Naive B cell (primary cell): ENCODE data around the gene SLC45A3. TPM values are rescaled to one million over a fixed set of nuclear protein-coding genes. Genes with fewer than 3 reads are reported as not detected.
"Not testable (repeated sequence)": the region's sequence is repeated elsewhere in the genome, so short reads cannot be mapped to it uniquely, and the experiment has no call there.

Source experiments
- ATAC-seq, 2 donors: fragments of 150-1000 bp; cut with Tn5 transposase; 2 replicates each; pipeline ENCODE4 v1.10.0; 2021; ENCODE audit warnings: low read depth in 2 of 2, mild to moderate bottlenecking in 2 of 2, moderate library complexity in 2 of 2
- DNase-seq: peaks from one replicate; pipeline ENCODE4 v3.0.0; 2022
- H3K27ac Mint-ChIP-seq, 6 donors: one replicate each; pipeline ENCODE4 v1.8.0; 2020 to 2022; ENCODE audit warnings: mild to moderate bottlenecking in 6 of 6, mixed read lengths in 6 of 6, moderate library complexity in 5 of 6, inconsistent platforms in 2 of 6
- H3K27me3 Mint-ChIP-seq, 3 donors: one replicate each; pipeline ENCODE4 v1.8.0; 2021 to 2022; ENCODE audit warnings: mixed read lengths in 3 of 3, mild to moderate bottlenecking in 1 of 3
- H3K36me3 Mint-ChIP-seq, 2 donors: one replicate each; pipeline ENCODE4 v1.8.0; 2020 to 2022; ENCODE audit warnings: mixed read lengths in 2 of 2, inconsistent platforms in 1 of 2, mild to moderate bottlenecking in 1 of 2
- H3K4me1 Mint-ChIP-seq, 3 donors: one replicate each; pipeline ENCODE4 v1.8.0; 2020 to 2022; ENCODE audit warnings: mixed read lengths in 3 of 3, inconsistent platforms in 1 of 3, mild to moderate bottlenecking in 1 of 3, moderate library complexity in 1 of 3
- H3K4me3 Mint-ChIP-seq, 8 donors: one replicate each; pipeline ENCODE4 v1.8.0; 2020 to 2022; ENCODE audit warnings: mild to moderate bottlenecking in 8 of 8, mixed read lengths in 8 of 8, moderate library complexity in 8 of 8, inconsistent platforms in 2 of 8
- H3K9me3 Mint-ChIP-seq, 7 donors: one replicate each; pipeline ENCODE4 v1.8.0; 2020 to 2022; ENCODE audit warnings: mixed read lengths in 7 of 7, mild to moderate bottlenecking in 5 of 7, inconsistent platforms in 2 of 7, moderate library complexity in 1 of 7
- polyA plus RNA-seq, 6 donors: library from polyadenylated mRNA; unstranded; fragments of 300-500 nt; fragmentation: Illumina TruSeq; gene quantifications; one replicate each; pipeline ENCODE4 v1.2.3, GENCODE V29; 2021; ENCODE audit warnings: low read depth in 6 of 6

The SLC45A3 gene
- 1 to 10 TPM in 5 of 6 donors, under 1 TPM in 1; 0.96 to 5.4 (median 4.0) TPM for polyA plus RNA-seq

- peak; percentile 67 for ATAC-seq
- Mint-ChIP-seq H3K4me3 (peak within 1 kb of the TSS; percentile 83 to 95 (median 90)), H3K9me3 (peaks cover 0 to 1% (median 0%) of the 10 kb centered on the region in 7 donors), H3K4me1 (peaks cover 24 to 51% (median 49%) of the 10 kb centered on the region in 3 donors), H3K36me3 (no peaks in the 10 kb centered on the region), H3K27me3 (no peaks in the 10 kb centered on the region), H3K27ac (peak within 1 kb of the TSS; percentile 13 to 95 (median 86))
- peak; percentile 47 for DNase-seq
Observed at GRCh38 chr1:205680073-205680851, at the start of gene SLC45A3. TSS of gene SLC45A3 (minus strand) at chr1:205680509. CDS start at chr1:205664656, 15,853 bp downstream.

GRCh38 chr1:205726619-205727125 lies 46.4 kb upstream of the SLC45A3 start:
- H3K4me1 Mint-ChIP-seq = peaks cover 0 to 15% (median 13%) of the 10 kb centered on the region in 3 donors
- no peaks in the 10 kb centered on the region for H3K9me3 Mint-ChIP-seq
- ATAC-seq = no peak
- H3K27me3 Mint-ChIP-seq = no peaks in the 10 kb centered on the region
- peak overlapping the region in 4 of 6 donors; percentile 64 to 72 (median 66) for H3K27ac Mint-ChIP-seq
- DNase-seq = no peak
- H3K36me3 Mint-ChIP-seq = peaks cover 0 to 5% of the 10 kb centered on the region in 2 donors
- H3K4me3 Mint-ChIP-seq = no peak overlapping the region

GRCh38 chr1:205725514-205725913 lies 45.2 kb upstream of the SLC45A3 start:
- ATAC-seq = no peak
- peaks cover 3 to 11% (median 10%) of the 10 kb centered on the region in 3 donors for H3K4me1 Mint-ChIP-seq
- no peak for DNase-seq
- H3K27me3 Mint-ChIP-seq = no peaks in the 10 kb centered on the region
- H3K9me3 Mint-ChIP-seq = no peaks in the 10 kb centered on the region
- H3K27ac Mint-ChIP-seq = no peak overlapping the region
- no peak overlapping the region for H3K4me3 Mint-ChIP-seq
- peaks cover 4 to 8% of the 10 kb centered on the region in 2 donors for H3K36me3 Mint-ChIP-seq

- not testable (repeated sequence) for ATAC-seq, DNase-seq, H3K4me1 Mint-ChIP-seq, H3K27me3 Mint-ChIP-seq, H3K9me3 Mint-ChIP-seq, H3K4me3 Mint-ChIP-seq
- Mint-ChIP-seq H3K36me3 (peaks cover 29 to 34% of the 10 kb centered on the region in 2 donors), H3K27ac (peak overlapping the region in 2 of 6 donors; percentile 5 to 7)
Observed at GRCh38 chr1:205720740-205721139, 40.4 kb upstream of the SLC45A3 start.

- H3K4me3 Mint-ChIP-seq = no peak overlapping the region
- no peak for ATAC-seq
Observed at GRCh38 chr1:205719762-205720161, 39.5 kb upstream of the SLC45A3 start.

GRCh38 chr1:205719015-205719414 lies 38.7 kb upstream of the SLC45A3 start:
- Mint-ChIP-seq H3K9me3 (no peaks in the 10 kb centered on the region), H3K27ac (peak overlapping the region in 1 of 6 donors; percentile 18), H3K4me3 (no peak overlapping the region), H3K27me3 (no peaks in the 10 kb centered on the region), H3K4me1 (peaks cover 2 to 9% (median 7%) of the 10 kb centered on the region in 3 donors), H3K36me3 (peaks cover 29 to 34% of the 10 kb centered on the region in 2 donors)
- no peak for DNase-seq
- ATAC-seq = no peak

More at GRCh38 chr1:205719762-205720161, 39.5 kb upstream of the SLC45A3 start:
- Mint-ChIP-seq H3K27me3 (no peaks in the 10 kb centered on the region), H3K4me1 (peaks cover 0 to 7% (median 6%) of the 10 kb centered on the region in 3 donors), H3K36me3 (peaks cover 29 to 34% of the 10 kb centered on the region in 2 donors), H3K27ac (peak overlapping the region in 1 of 6 donors; percentile 1), H3K9me3 (no peaks in the 10 kb centered on the region)
- DNase-seq = no peak

GRCh38 chr1:205716371-205717132 lies 36.2 kb upstream of the SLC45A3 start:
- H3K27ac Mint-ChIP-seq = peak overlapping the region in 2 of 6 donors; percentile 63 to 90
- DNase-seq = no peak
- peaks cover 3 to 10% (median 7%) of the 10 kb centered on the region in 3 donors for H3K4me1 Mint-ChIP-seq
- no peaks in the 10 kb centered on the region for H3K9me3 Mint-ChIP-seq
- ATAC-seq = no peak
- H3K36me3 Mint-ChIP-seq = peaks cover 24 to 34% of the 10 kb centered on the region in 2 donors
- no peak overlapping the region for H3K4me3 Mint-ChIP-seq
- H3K27me3 Mint-ChIP-seq = no peaks in the 10 kb centered on the region

- H3K36me3 Mint-ChIP-seq = peaks cover 22 to 31% of the 10 kb centered on the region in 2 donors
Observed at GRCh38 chr1:205715628-205716027, 35.3 kb upstream of the SLC45A3 start.

GRCh38 chr1:205714906-205715246 lies 34.6 kb upstream of the SLC45A3 start:
- Mint-ChIP-seq H3K36me3 (peaks cover 17 to 24% of the 10 kb centered on the region in 2 donors), H3K9me3 (no peaks in the 10 kb centered on the region), H3K4me1 (peaks cover 13 to 17% (median 17%) of the 10 kb centered on the region in 3 donors), H3K4me3 (no peak overlapping the region), H3K27ac (peak overlapping the region in 4 of 6 donors; percentile 48 to 77 (median 54)), H3K27me3 (no peaks in the 10 kb centered on the region)
- DNase-seq (no peak), ATAC-seq (no peak)

More at GRCh38 chr1:205715628-205716027, 35.3 kb upstream of the SLC45A3 start:
- H3K27ac Mint-ChIP-seq = peak overlapping the region in 3 of 6 donors; percentile 6 to 72 (median 40)
- no peaks in the 10 kb centered on the region for H3K27me3 Mint-ChIP-seq
- H3K4me3 Mint-ChIP-seq = no peak overlapping the region
- peaks cover 11 to 14% (median 13%) of the 10 kb centered on the region in 3 donors for H3K4me1 Mint-ChIP-seq
- no peaks in the 10 kb centered on the region for H3K9me3 Mint-ChIP-seq
- DNase-seq (no peak), ATAC-seq (no peak)

GRCh38 chr1:205714190-205714905 lies 34.0 kb upstream of the SLC45A3 start:
- Mint-ChIP-seq H3K27me3 (no peaks in the 10 kb centered on the region), H3K36me3 (peaks cover 12 to 19% of the 10 kb centered on the region in 2 donors), H3K4me3 (no peak overlapping the region), H3K9me3 (no peaks in the 10 kb centered on the region), H3K27ac (peak overlapping the region in 3 of 6 donors; percentile 48 to 86 (median 51)), H3K4me1 (peaks cover 13 to 17% (median 17%) of the 10 kb centered on the region in 3 donors)
- DNase-seq (no peak), ATAC-seq (no peak)

GRCh38 chr1:205711105-205712048 lies 31.1 kb upstream of the SLC45A3 start:
- H3K27ac Mint-ChIP-seq = peak overlapping the region in 4 of 6 donors; percentile 5 to 59 (median 28)
- peaks cover 0 to 4% of the 10 kb centered on the region in 2 donors for H3K36me3 Mint-ChIP-seq
- ATAC-seq (peak; percentile 97), DNase-seq (peak; percentile 69)
- H3K9me3 Mint-ChIP-seq = no peaks in the 10 kb centered on the region
- H3K4me3 Mint-ChIP-seq = no peak overlapping the region
- peaks cover 18 to 32% (median 23%) of the 10 kb centered on the region in 3 donors for H3K4me1 Mint-ChIP-seq
- no peaks in the 10 kb centered on the region for H3K27me3 Mint-ChIP-seq
